Liver (tissue), 9 donors: ENCODE data around the gene SUCLA2. TPM values are rescaled to one million over a fixed set of nuclear protein-coding genes. Genes with fewer than 3 reads are reported as not detected.
A peak's percentile ranks its signal among the peaks of the same experiment; 100 is the strongest.

ENCODE experiments used
- DNase-seq: peaks from one replicate; pipeline ENCODE4 v3.0.0-alpha.2; 2017; ENCODE audit warnings: low spot score
- H3K27ac ChIP-seq, 2 donors: one replicate each; pipeline ENCODE4 v1.7.0; 2013; ENCODE audit warnings: inconsistent platforms in 2 of 2, low read length in 2 of 2, control low read depth in 1 of 2, low read depth in 1 of 2, mild to moderate bottlenecking in 1 of 2
- H3K27me3 ChIP-seq, 4 donors: one replicate each; pipeline versions ENCODE4 v1.6.1 to v1.7.0; 2013; ENCODE audit warnings: low read length in 3 of 4, inconsistent platforms in 1 of 4, mild to moderate bottlenecking in 1 of 4, moderate library complexity in 1 of 4; ENCODE audit not compliant: control insufficient read depth in 4 of 4, insufficient read depth in 4 of 4
- H3K36me3 ChIP-seq, 4 donors: one replicate each; pipeline versions ENCODE4 v1.6.1 to v1.7.0; 2013; ENCODE audit warnings: low read length in 3 of 4, mild to moderate bottlenecking in 3 of 4, low read depth in 1 of 4, moderate library complexity in 1 of 4; ENCODE audit not compliant: control insufficient read depth in 4 of 4, insufficient read depth in 3 of 4
- H3K4me1 ChIP-seq, 4 donors: one replicate each; pipeline versions ENCODE4 v1.6.1 to v1.7.0; 2013; ENCODE audit warnings: low read length in 3 of 4, mild to moderate bottlenecking in 3 of 4, moderate library complexity in 1 of 4; ENCODE audit not compliant: control insufficient read depth in 4 of 4, insufficient read depth in 4 of 4
- H3K4me3 ChIP-seq, 3 donors: one replicate each; pipeline versions ENCODE4 v1.6.1 to v1.7.0; 2013; ENCODE audit warnings: low read length in 3 of 3, control low read depth in 1 of 3, low read depth in 1 of 3, mild to moderate bottlenecking in 1 of 3
- H3K9ac ChIP-seq, 2 donors: one replicate each; pipeline ENCODE4 v1.7.0; 2013; ENCODE audit warnings: low read length in 2 of 2, mild to moderate bottlenecking in 2 of 2, moderate library complexity in 2 of 2, control low read depth in 1 of 2, low read depth in 1 of 2
- H3K9me3 ChIP-seq, 4 donors: one replicate each; pipeline versions ENCODE4 v1.6.1 to v1.7.0; 2013; ENCODE audit warnings: low read length in 3 of 4; ENCODE audit not compliant: control insufficient read depth in 4 of 4
- EGR1 ChIP-seq, 2 donors: IDR thresholded peaks; 2 replicates each; pipeline ENCODE4 v1.6.1; 2016 to 2018; ENCODE audit warnings: antibody characterized with exemption in 2 of 2, low read depth in 2 of 2
- FOXA1 ChIP-seq: IDR thresholded peaks from 2 replicates; pipeline ENCODE4 v1.6.1; 2016; ENCODE audit warnings: antibody characterized with exemption
- GABPA ChIP-seq, 2 donors: IDR thresholded peaks in 1 of 2; conservative IDR thresholded peaks in 1 of 2; 2 replicates each; pipeline ENCODE4 v1.6.1; 2016; ENCODE audit warnings: antibody characterized with exemption in 2 of 2, mild to moderate bottlenecking in 1 of 2, moderate library complexity in 1 of 2
- HNF4A ChIP-seq, 2 donors: conservative IDR thresholded peaks; 2 replicates each; pipeline ENCODE4 v1.6.1; 2016; ENCODE audit warnings: antibody characterized with exemption in 2 of 2, mild to moderate bottlenecking in 2 of 2
- HNF4G ChIP-seq: IDR thresholded peaks from 2 replicates; pipeline ENCODE4 v1.6.1; 2016; ENCODE audit warnings: antibody characterized with exemption
- JUND ChIP-seq, 2 donors: IDR thresholded peaks; 2 replicates each; pipeline ENCODE4 v1.6.1; 2016; ENCODE audit warnings: antibody characterized with exemption in 2 of 2
- NR2F2 ChIP-seq: IDR thresholded peaks from 2 replicates; pipeline ENCODE4 v1.6.1; 2016; ENCODE audit warnings: antibody characterized with exemption
- RAD21 ChIP-seq, 2 donors: IDR thresholded peaks; 2 replicates each; pipeline ENCODE4 v1.6.1; 2016; ENCODE audit warnings: antibody characterized with exemption in 2 of 2, mild to moderate bottlenecking in 2 of 2
- RXRA ChIP-seq, 2 donors: IDR thresholded peaks; 2 replicates each; pipeline ENCODE4 v1.6.1; 2017 to 2018; ENCODE audit warnings: antibody characterized with exemption in 2 of 2, mild to moderate bottlenecking in 1 of 2
- SP1 ChIP-seq: IDR thresholded peaks from 2 replicates; pipeline ENCODE4 v1.6.1; 2018; ENCODE audit warnings: antibody characterized with exemption, mild to moderate bottlenecking
- TAF1 ChIP-seq: conservative IDR thresholded peaks from 2 replicates; pipeline ENCODE4 v1.6.1; 2016; ENCODE audit warnings: antibody characterized with exemption, mild to moderate bottlenecking
- YY1 ChIP-seq: IDR thresholded peaks from 2 replicates; pipeline ENCODE4 v1.6.1; 2016; ENCODE audit warnings: antibody characterized with exemption, mild to moderate bottlenecking
- WGBS: extraction: QIAGEN DNeasy Blood & Tissue Kit; methylation state at CpG from one replicate; pipeline ENCODE4 v1.1.7; 2013; 5-methylcytosine and 5-hydroxymethylcytosine counted together
- polyA plus RNA-seq, 2 donors: library from polyadenylated mRNA; stranded (reverse) in 1 of 2; unstranded in 1 of 2; fragments of 200-250 nt in 1 of 2; fragments of >200 nt in 1 of 2; fragmentation: Nextera tagmentation in 1 of 2; extraction: Ambion mirVana in 1 of 2; gene quantifications; one replicate each; pipeline versions ENCODE4 v1.2.1 to v1.2.3, GENCODE V29; 2013 to 2015
- total RNA-seq, 2 donors: library from RNA; depleted of rRNA; stranded (reverse); fragments of >200 nt; gene quantifications; one replicate each; pipeline ENCODE4 v1.2.3, GENCODE V29; 2014
- TF ChIP-seq, protein P1 (sequence below): IDR thresholded peaks from 2 replicates; pipeline ENCODE4 v1.6.1; 2016; ENCODE audit warnings: antibody characterized with exemption, mild to moderate bottlenecking
- TF ChIP-seq, protein P2 (sequence below): IDR thresholded peaks from 2 replicates; pipeline ENCODE4 v1.6.1; 2016; ENCODE audit warnings: antibody characterized with exemption
- TF ChIP-seq, protein P3 (sequence below): IDR thresholded peaks from 2 replicates; pipeline ENCODE4 v1.6.1; 2016; ENCODE audit warnings: antibody characterized with exemption
- TF ChIP-seq, protein P4 (sequence below): IDR thresholded peaks from 2 replicates; pipeline ENCODE4 v1.6.1; 2016; ENCODE audit warnings: antibody characterized with exemption
- TF ChIP-seq, protein P5 (sequence below): fragments of 150-350 bp; IDR thresholded peaks from 2 replicates; pipeline ENCODE4 v1.5.1; 2017; ENCODE audit warnings: improper control_type of control experiment, low read depth, low read length; ENCODE audit not compliant: missing input control
- donor health status: healthy.
- donor health status: healthy.
- donor health status: healthy.
- donor health status: healthy.
- donor health status: healthy.

Gene SUCLA2
- total and polyA plus RNA-seq, 4 donors, result 22.0 to 27.1 (median 26.0) TPM

DNA sequence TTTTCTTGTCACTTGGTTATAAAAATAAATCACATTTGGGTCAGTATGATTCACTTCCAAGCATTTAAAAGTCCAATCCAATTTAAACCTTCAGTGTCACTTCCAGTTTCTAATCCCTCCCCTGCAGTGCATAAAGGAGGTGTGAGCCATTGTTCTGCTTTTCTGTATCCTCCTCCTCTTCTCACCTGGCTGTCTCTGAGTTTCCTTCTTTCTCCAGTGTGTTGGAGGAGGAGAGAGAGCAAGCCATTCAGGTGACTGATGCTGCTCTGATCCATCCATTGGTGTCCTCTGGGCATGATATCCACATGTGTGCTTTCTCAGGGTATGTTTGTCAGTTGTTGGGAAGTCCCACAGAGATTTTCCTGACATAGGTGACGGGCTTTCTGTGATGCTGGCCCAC lies 37.7 kb upstream of the SUCLA2 start (continued):
- TF ChIP-seq, protein P1, sequence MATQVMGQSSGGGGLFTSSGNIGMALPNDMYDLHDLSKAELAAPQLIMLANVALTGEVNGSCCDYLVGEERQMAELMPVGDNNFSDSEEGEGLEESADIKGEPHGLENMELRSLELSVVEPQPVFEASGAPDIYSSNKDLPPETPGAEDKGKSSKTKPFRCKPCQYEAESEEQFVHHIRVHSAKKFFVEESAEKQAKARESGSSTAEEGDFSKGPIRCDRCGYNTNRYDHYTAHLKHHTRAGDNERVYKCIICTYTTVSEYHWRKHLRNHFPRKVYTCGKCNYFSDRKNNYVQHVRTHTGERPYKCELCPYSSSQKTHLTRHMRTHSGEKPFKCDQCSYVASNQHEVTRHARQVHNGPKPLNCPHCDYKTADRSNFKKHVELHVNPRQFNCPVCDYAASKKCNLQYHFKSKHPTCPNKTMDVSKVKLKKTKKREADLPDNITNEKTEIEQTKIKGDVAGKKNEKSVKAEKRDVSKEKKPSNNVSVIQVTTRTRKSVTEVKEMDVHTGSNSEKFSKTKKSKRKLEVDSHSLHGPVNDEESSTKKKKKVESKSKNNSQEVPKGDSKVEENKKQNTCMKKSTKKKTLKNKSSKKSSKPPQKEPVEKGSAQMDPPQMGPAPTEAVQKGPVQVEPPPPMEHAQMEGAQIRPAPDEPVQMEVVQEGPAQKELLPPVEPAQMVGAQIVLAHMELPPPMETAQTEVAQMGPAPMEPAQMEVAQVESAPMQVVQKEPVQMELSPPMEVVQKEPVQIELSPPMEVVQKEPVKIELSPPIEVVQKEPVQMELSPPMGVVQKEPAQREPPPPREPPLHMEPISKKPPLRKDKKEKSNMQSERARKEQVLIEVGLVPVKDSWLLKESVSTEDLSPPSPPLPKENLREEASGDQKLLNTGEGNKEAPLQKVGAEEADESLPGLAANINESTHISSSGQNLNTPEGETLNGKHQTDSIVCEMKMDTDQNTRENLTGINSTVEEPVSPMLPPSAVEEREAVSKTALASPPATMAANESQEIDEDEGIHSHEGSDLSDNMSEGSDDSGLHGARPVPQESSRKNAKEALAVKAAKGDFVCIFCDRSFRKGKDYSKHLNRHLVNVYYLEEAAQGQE, result no peak

DNA sequence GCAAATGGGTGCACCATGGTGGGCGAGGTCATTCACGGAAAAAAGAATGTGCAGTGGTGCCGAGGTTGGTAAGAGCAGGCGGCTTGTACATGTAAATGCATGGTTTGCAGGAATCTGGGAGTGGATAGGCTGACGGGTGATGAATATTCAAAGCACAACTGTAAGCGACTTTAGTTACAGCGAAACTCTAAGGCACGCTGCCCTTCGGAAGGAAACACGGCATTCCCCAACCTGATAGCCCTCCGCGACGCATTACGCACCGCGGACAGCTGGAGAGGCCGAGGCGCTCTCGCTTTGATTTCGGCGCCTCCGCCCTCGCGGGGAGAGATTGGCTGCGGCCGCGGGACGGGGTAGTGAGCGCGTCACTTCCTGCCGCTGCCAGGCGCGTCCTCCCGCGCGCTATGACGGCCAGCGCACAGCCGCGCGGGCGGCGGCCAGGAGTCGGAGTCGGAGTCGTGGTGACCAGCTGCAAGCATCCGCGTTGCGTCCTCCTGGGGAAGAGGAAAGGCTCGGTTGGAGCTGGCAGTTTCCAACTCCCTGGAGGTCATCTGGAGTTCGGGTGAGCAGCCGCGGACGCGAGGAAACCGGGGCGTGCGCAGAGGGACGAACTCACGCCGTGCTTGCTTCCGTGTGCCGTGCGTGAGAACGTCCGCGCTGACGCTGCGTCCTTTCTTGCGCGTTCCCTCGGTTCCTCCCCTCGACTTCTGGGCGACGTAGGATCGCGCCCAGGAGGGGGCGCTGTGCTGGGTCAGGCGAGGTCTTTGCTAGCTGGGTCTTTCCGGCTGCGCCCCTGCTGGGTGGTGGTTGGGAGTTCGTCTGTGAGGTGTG lies 36.5 kb upstream of the SUCLA2 start, which contains the start of gene NUDT15:
NUDT15 (plus strand) TSS at position 381 of the 828 bp plus-strand sequence; CDS start at position 402, 21 bp downstream.
- Histone ChIP-seq H3K27ac (peak within 1 kb of the TSS; percentile 95 to 97), H3K4me1 (peaks cover 0 to 11% (median 10%) of the 10 kb centered on the region in 4 donors), H3K4me3 (peak within 1 kb of the TSS; percentile 61 to 88 (median 75)), H3K36me3 (peaks cover 0 to 12% (median 7%) of the 10 kb centered on the region in 4 donors), H3K27me3 (no peaks in the 10 kb centered on the region), H3K9me3 (no peaks in the 10 kb centered on the region), H3K9ac (peak within 1 kb of the TSS; percentile 66 to 89)
- DNase-seq, result peak; percentile 91
- TF ChIP-seq JUND (IDR thresholded peaks at IDR 0.05) (peak; percentile 7 to 50), HNF4G (no peak), YY1 (peak; percentile 86), TAF1 (no peak), HNF4A (conservative IDR thresholded peaks at IDR 0.05) (peak; percentile 22 to 49), RAD21 (IDR thresholded peaks at IDR 0.05) (peak; percentile 75 to 86), GABPA (IDR thresholded peaks at IDR 0.05 in 1 of 2, conservative IDR thresholded peaks at IDR 0.05 in 1 of 2) (peak; percentile 49 to 91), RXRA (IDR thresholded peaks at IDR 0.05) (peak; percentile 94 to 99), FOXA1 (peak; percentile 17), SP1 (peak; percentile 78), EGR1 (IDR thresholded peaks at IDR 0.05; ENCODE audit: low read depth in 2 of 2) (no peak), NR2F2 (peak; percentile 87)
- TF ChIP-seq, protein P2, sequence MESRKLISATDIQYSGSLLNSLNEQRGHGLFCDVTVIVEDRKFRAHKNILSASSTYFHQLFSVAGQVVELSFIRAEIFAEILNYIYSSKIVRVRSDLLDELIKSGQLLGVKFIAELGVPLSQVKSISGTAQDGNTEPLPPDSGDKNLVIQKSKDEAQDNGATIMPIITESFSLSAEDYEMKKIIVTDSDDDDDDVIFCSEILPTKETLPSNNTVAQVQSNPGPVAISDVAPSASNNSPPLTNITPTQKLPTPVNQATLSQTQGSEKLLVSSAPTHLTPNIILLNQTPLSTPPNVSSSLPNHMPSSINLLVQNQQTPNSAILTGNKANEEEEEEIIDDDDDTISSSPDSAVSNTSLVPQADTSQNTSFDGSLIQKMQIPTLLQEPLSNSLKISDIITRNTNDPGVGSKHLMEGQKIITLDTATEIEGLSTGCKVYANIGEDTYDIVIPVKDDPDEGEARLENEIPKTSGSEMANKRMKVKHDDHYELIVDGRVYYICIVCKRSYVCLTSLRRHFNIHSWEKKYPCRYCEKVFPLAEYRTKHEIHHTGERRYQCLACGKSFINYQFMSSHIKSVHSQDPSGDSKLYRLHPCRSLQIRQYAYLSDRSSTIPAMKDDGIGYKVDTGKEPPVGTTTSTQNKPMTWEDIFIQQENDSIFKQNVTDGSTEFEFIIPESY, result peak; percentile 88
- TF ChIP-seq, protein P1, result peak; percentile 94
- TF ChIP-seq, protein P3, sequence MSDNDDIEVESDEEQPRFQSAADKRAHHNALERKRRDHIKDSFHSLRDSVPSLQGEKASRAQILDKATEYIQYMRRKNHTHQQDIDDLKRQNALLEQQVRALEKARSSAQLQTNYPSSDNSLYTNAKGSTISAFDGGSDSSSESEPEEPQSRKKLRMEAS, result peak; percentile 75
- TF ChIP-seq, protein P4, sequence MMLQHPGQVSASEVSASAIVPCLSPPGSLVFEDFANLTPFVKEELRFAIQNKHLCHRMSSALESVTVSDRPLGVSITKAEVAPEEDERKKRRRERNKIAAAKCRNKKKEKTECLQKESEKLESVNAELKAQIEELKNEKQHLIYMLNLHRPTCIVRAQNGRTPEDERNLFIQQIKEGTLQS, result no peak
- TF ChIP-seq, protein P5, sequence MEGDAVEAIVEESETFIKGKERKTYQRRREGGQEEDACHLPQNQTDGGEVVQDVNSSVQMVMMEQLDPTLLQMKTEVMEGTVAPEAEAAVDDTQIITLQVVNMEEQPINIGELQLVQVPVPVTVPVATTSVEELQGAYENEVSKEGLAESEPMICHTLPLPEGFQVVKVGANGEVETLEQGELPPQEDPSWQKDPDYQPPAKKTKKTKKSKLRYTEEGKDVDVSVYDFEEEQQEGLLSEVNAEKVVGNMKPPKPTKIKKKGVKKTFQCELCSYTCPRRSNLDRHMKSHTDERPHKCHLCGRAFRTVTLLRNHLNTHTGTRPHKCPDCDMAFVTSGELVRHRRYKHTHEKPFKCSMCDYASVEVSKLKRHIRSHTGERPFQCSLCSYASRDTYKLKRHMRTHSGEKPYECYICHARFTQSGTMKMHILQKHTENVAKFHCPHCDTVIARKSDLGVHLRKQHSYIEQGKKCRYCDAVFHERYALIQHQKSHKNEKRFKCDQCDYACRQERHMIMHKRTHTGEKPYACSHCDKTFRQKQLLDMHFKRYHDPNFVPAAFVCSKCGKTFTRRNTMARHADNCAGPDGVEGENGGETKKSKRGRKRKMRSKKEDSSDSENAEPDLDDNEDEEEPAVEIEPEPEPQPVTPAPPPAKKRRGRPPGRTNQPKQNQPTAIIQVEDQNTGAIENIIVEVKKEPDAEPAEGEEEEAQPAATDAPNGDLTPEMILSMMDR, result peak; percentile 98
- under 1% methylated on average over 82 of the region's 82 CpGs for WGBS
